Neural cell (in vitro differentiated cells): ENCODE measurements around the gene NT5DC3. TPM values are rescaled to one million over a fixed set of nuclear protein-coding genes. Genes with fewer than 3 reads are reported as not detected.

Source experiments
- H2AFZ ChIP-seq: fragments of 200-600, 300-800 bp; sonication (generic), shearing (Covaris generic); 2 replicates; pipeline ENCODE4 v1.6.0; 2014; ENCODE audit warnings: low read depth, mild to moderate bottlenecking, antibody characterized with exemption, low read length, moderate library complexity
- H3F3A ChIP-seq: fragments of 200-600 bp; shearing (Covaris generic); 2 replicates; pipeline ENCODE4 v1.6.1; 2016; ENCODE audit warnings: mild to moderate bottlenecking, moderate library complexity, mixed read lengths, antibody characterized with exemption, low read length; ENCODE audit not compliant: insufficient read depth, poor library complexity, severe bottlenecking
- H3K27ac ChIP-seq: fragments of 200-600, 300-800 bp; sonication (generic), shearing (Covaris generic); 2 replicates; pipeline ENCODE4 v1.5.1; 2014; ENCODE audit warnings: mild to moderate bottlenecking, low read length, moderate library complexity
- H3K27me3 ChIP-seq: fragments of 300-800, 200-600 bp; sonication (generic), shearing (Covaris generic); 2 replicates; pipeline ENCODE4 v1.6.0; 2014; ENCODE audit warnings: mild to moderate bottlenecking, low read depth, low read length, moderate library complexity; ENCODE audit not compliant: insufficient read depth
- H3K36me3 ChIP-seq: fragments of 300-800, 200-600 bp; sonication (generic), shearing (Covaris generic); 2 replicates; pipeline ENCODE4 v1.5.1; 2014; ENCODE audit warnings: mild to moderate bottlenecking, antibody characterized with exemption, low read length, moderate library complexity; ENCODE audit not compliant: insufficient read depth
- H3K4me2 ChIP-seq: fragments of 300-800, 200-600 bp; sonication (generic), shearing (Covaris generic); 2 replicates; pipeline ENCODE4 v1.6.0; 2014; ENCODE audit warnings: mild to moderate bottlenecking, low read length
- H3K4me3 ChIP-seq: fragments of 300-800, 200-600 bp; sonication (generic), shearing (Covaris generic); 2 replicates; pipeline ENCODE4 v1.5.1; 2014; ENCODE audit warnings: mild to moderate bottlenecking, low read length, moderate library complexity
- H3K79me2 ChIP-seq: fragments of 200-600 bp; shearing (Covaris generic); replicated peaks from 2 replicates; pipeline ENCODE4 v1.6.0; 2014; ENCODE audit warnings: mild to moderate bottlenecking, low read length, moderate library complexity; ENCODE audit not compliant: insufficient read depth
- H3K9ac ChIP-seq: fragments of 300-800, 200-600 bp; sonication (generic), shearing (Covaris generic); 2 replicates; pipeline ENCODE4 v1.6.1; 2016; ENCODE audit warnings: mild to moderate bottlenecking, low read length, mixed read lengths
- H3K9me2 ChIP-seq: fragments of 200-600 bp; shearing (Covaris generic); 2 replicates; pipeline ENCODE4 v1.6.1; 2016; ENCODE audit warnings: mild to moderate bottlenecking, low read length, mixed read lengths; ENCODE audit not compliant: insufficient read depth
- H3K9me3 ChIP-seq: fragments of 200-600, 300-800 bp; sonication (generic), shearing (Covaris generic); 2 replicates; pipeline ENCODE4 v1.6.1; 2016; ENCODE audit warnings: mild to moderate bottlenecking, mixed run types, low read length, moderate library complexity, mixed read lengths
- H4K20me1 ChIP-seq: fragments of 200-600 bp; shearing (Covaris generic); 2 replicates; pipeline ENCODE4 v1.6.1; 2016; ENCODE audit warnings: mild to moderate bottlenecking, mixed run types; ENCODE audit not compliant: insufficient read depth
- EP300 ChIP-seq: fragments of 450-650 bp; conservative IDR thresholded peaks from 2 replicates; pipeline ENCODE4 v1.6.1; 2014; ENCODE audit warnings: antibody characterized with exemption, mild to moderate bottlenecking, moderate library complexity; ENCODE audit not compliant: poor library complexity, severe bottlenecking
- EZH2 ChIP-seq: fragments of 200-600, 300-800 bp; shearing (Covaris generic), sonication (generic); IDR thresholded peaks from 2 replicates; pipeline ENCODE4 v1.6.1; 2014; ENCODE audit warnings: antibody characterized with exemption, low read length, borderline replicate concordance, mild to moderate bottlenecking; ENCODE audit not compliant: insufficient read depth, poor library complexity, severe bottlenecking
- MXI1 ChIP-seq: fragments of 450-650 bp; conservative IDR thresholded peaks from 2 replicates; pipeline ENCODE4 v1.6.1; 2014; ENCODE audit warnings: antibody characterized with exemption, mild to moderate bottlenecking; ENCODE audit not compliant: poor library complexity, severe bottlenecking
- POLR2AphosphoS5 ChIP-seq: IDR thresholded peaks from 2 replicates; pipeline ENCODE4 v1.6.1; 2012
- RAD21 ChIP-seq: fragments of 450-650 bp; conservative IDR thresholded peaks from 2 replicates; pipeline ENCODE4 v1.6.1; 2014; ENCODE audit warnings: antibody characterized with exemption, mild to moderate bottlenecking, moderate library complexity
- SMC3 ChIP-seq: fragments of 450-650 bp; conservative IDR thresholded peaks from 2 replicates; pipeline ENCODE4 v1.6.1; 2014; ENCODE audit warnings: antibody characterized with exemption, mild to moderate bottlenecking, moderate library complexity; ENCODE audit not compliant: poor library complexity
- TAF1 ChIP-seq: IDR thresholded peaks from 2 replicates; pipeline ENCODE4 v1.6.1; 2012; ENCODE audit warnings: low read depth
- polyA plus RNA-seq: library from polyadenylated mRNA; depleted of rRNA; stranded (reverse); fragments of >200 nt; gene quantifications from 2 replicates; pipeline ENCODE4 v1.2.3, GENCODE V29; 2014
- TF ChIP-seq, protein P1 (sequence below): IDR thresholded peaks from 2 replicates; pipeline ENCODE4 v1.6.1; 2012; ENCODE audit warnings: borderline replicate concordance
- TF ChIP-seq, protein P2 (sequence below): fragments of 450-650 bp; IDR thresholded peaks from 2 replicates; pipeline ENCODE4 v1.5.1; 2014; ENCODE audit warnings: antibody characterized with exemption, mild to moderate bottlenecking, moderate library complexity; ENCODE audit not compliant: poor library complexity, severe bottlenecking

Gene NT5DC3
- polyA plus RNA-seq, 1 donor from 2014 or later: 4.0 TPM

DNA sequence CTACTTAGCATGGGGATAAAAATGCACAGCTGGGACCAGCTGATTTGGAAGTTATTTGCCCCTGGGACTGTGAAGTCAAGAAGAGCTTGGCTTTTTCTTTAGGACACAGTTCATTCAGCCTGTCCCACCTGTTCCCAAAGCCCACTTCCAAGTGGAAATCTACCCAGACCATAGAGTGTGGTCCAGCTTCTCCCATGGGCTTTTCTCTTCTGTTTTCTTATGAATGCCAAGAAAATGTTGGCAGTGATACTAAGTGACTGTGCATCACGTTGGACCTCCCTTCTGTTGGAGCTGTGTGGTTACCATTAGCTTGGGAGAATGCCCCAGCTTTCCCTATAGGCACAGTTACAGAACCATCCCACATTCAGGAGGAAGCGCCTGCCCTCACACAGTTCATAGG, 89.4 kb downstream of the NT5DC3 start:
- H3K27ac ChIP-seq: no peak overlapping the region
- H3K9ac ChIP-seq: no peak overlapping the region
- no peaks in the 10 kb centered on the region for H3K36me3 ChIP-seq
- no peak overlapping the region for H2AFZ ChIP-seq
- no peak overlapping the region for H3K4me2 ChIP-seq
- no peaks in the 10 kb centered on the region for H3K9me3 ChIP-seq
- H4K20me1 ChIP-seq: no peaks in the 10 kb centered on the region
- no peaks in the 10 kb centered on the region for H3K9me2 ChIP-seq
- TF ChIP-seq TAF1: no peak
- no peak for TF ChIP-seq EZH2
- TF ChIP-seq EP300: no peak
- TF ChIP-seq SMC3: no peak
- TF ChIP-seq MXI1: no peak
- TF ChIP-seq, protein P1, sequence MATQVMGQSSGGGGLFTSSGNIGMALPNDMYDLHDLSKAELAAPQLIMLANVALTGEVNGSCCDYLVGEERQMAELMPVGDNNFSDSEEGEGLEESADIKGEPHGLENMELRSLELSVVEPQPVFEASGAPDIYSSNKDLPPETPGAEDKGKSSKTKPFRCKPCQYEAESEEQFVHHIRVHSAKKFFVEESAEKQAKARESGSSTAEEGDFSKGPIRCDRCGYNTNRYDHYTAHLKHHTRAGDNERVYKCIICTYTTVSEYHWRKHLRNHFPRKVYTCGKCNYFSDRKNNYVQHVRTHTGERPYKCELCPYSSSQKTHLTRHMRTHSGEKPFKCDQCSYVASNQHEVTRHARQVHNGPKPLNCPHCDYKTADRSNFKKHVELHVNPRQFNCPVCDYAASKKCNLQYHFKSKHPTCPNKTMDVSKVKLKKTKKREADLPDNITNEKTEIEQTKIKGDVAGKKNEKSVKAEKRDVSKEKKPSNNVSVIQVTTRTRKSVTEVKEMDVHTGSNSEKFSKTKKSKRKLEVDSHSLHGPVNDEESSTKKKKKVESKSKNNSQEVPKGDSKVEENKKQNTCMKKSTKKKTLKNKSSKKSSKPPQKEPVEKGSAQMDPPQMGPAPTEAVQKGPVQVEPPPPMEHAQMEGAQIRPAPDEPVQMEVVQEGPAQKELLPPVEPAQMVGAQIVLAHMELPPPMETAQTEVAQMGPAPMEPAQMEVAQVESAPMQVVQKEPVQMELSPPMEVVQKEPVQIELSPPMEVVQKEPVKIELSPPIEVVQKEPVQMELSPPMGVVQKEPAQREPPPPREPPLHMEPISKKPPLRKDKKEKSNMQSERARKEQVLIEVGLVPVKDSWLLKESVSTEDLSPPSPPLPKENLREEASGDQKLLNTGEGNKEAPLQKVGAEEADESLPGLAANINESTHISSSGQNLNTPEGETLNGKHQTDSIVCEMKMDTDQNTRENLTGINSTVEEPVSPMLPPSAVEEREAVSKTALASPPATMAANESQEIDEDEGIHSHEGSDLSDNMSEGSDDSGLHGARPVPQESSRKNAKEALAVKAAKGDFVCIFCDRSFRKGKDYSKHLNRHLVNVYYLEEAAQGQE: no peak
- TF ChIP-seq, protein P2, sequence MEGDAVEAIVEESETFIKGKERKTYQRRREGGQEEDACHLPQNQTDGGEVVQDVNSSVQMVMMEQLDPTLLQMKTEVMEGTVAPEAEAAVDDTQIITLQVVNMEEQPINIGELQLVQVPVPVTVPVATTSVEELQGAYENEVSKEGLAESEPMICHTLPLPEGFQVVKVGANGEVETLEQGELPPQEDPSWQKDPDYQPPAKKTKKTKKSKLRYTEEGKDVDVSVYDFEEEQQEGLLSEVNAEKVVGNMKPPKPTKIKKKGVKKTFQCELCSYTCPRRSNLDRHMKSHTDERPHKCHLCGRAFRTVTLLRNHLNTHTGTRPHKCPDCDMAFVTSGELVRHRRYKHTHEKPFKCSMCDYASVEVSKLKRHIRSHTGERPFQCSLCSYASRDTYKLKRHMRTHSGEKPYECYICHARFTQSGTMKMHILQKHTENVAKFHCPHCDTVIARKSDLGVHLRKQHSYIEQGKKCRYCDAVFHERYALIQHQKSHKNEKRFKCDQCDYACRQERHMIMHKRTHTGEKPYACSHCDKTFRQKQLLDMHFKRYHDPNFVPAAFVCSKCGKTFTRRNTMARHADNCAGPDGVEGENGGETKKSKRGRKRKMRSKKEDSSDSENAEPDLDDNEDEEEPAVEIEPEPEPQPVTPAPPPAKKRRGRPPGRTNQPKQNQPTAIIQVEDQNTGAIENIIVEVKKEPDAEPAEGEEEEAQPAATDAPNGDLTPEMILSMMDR: no peak
- TF ChIP-seq POLR2AphosphoS5: no peak
- H3F3A ChIP-seq: no peaks in the 10 kb centered on the region
- H3K4me3 ChIP-seq: no peak overlapping the region
- H3K79me2 ChIP-seq: no peaks in the 10 kb centered on the region
- H3K27me3 ChIP-seq: no peaks in the 10 kb centered on the region

DNA sequence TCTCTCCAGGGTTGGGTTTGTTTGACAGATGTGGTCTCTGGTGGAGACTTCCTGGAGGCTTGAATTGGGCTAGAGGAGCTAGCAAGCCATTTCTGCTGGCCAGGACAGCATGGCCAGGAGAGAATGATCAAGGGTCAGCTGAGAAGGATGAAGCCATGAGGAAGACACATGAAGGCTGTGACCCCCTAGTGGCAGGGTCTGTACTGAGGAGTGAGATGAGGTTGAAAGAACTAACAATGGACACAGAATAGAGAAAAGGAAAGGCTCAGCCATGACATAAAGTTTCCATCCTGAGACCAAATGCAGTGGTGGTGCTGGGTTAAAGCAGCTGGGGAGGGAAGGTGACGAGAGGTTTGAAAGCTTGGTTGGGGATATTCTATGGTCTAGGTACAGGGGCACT, 89.9 kb downstream of the NT5DC3 start:
- Histone ChIP-seq H3F3A (no peaks in the 10 kb centered on the region), H3K9me2 (no peaks in the 10 kb centered on the region), H3K9me3 (no peaks in the 10 kb centered on the region), H3K9ac (no peak overlapping the region), H3K79me2 (no peaks in the 10 kb centered on the region), H4K20me1 (no peaks in the 10 kb centered on the region), H3K4me2 (no peak overlapping the region), H3K4me3 (no peak overlapping the region), H3K36me3 (no peaks in the 10 kb centered on the region), H3K27me3 (no peaks in the 10 kb centered on the region), H3K27ac (no peak overlapping the region), H2AFZ (no peak overlapping the region)
- TF ChIP-seq, protein P2: no peak
- TF ChIP-seq EZH2 (no peak), RAD21 (no peak), POLR2AphosphoS5 (no peak), TAF1 (no peak), EP300 (no peak), SMC3 (no peak), MXI1 (no peak)
- TF ChIP-seq, protein P1: no peak
